MCF 10A (cell line): ENCODE results near the gene COMMD9. TPM values are rescaled to one million over a fixed set of nuclear protein-coding genes. Genes with fewer than 3 reads are reported as not detected.

ENCODE experiments used
- BruUV-seq: library from RNA; stranded (reverse); fragments of 400-500 nt; replicated peaks from 2 replicates; lab custom pipeline; 2021; lab: Mats Ljungman, UMichigan
- CTCF ChIA-PET: fragments of 300-600 bp; sonication (Branson Sonifier 250); formaldehyde crosslinking; extraction: SDS; loops from one replicate; lab custom pipeline; 2021; ENCODE audit warnings: antibody characterized with exemption, inconsistent platforms; lab: Yijun Ruan, JAX
- POLR2A ChIA-PET: fragments of 300-600, 350-650 bp; sonication (Branson Sonifier 250); formaldehyde crosslinking; extraction: SDS; loops from one replicate; lab custom pipeline; 2020; ENCODE audit warnings: antibody characterized with exemption, inconsistent platforms; lab: Yijun Ruan, JAX
- DNase-seq: peaks from one replicate; pipeline ENCODE4 v3.0.0-alpha.2; 2018; ENCODE audit not compliant: unreplicated experiment
- H3K27ac Mint-ChIP-seq: one replicate; pipeline ENCODE4 v1.8.0; 2022; ENCODE audit warnings: mild to moderate bottlenecking, low read depth, mixed read lengths; ENCODE audit not compliant: unreplicated experiment
- H3K27me3 Mint-ChIP-seq: one replicate; pipeline ENCODE4 v1.8.0; 2022; ENCODE audit warnings: mixed read lengths; ENCODE audit not compliant: insufficient read depth, unreplicated experiment
- H3K36me3 Mint-ChIP-seq: one replicate; pipeline ENCODE4 v1.8.0; 2022; ENCODE audit warnings: mild to moderate bottlenecking, moderate library complexity, mixed read lengths; ENCODE audit not compliant: insufficient read depth, unreplicated experiment
- H3K4me1 Mint-ChIP-seq: one replicate; pipeline ENCODE4 v1.8.0; 2022; ENCODE audit warnings: mixed read lengths; ENCODE audit not compliant: insufficient read depth, unreplicated experiment
- H3K4me3 Mint-ChIP-seq: one replicate; pipeline ENCODE4 v1.8.0; 2022; ENCODE audit warnings: mild to moderate bottlenecking, moderate library complexity, mixed read lengths; ENCODE audit not compliant: unreplicated experiment
- H3K9me3 Mint-ChIP-seq: one replicate; pipeline ENCODE4 v1.8.0; 2022; ENCODE audit warnings: mixed read lengths; ENCODE audit not compliant: unreplicated experiment
- intact Hi-C: fragments of 100-400 bp; cut with micrococcal nuclease; formaldehyde crosslinking; loops from 2 replicates; pipeline ENCODE4 v1.14.1; 2022
- total RNA-seq: library from RNA; stranded (reverse); gene quantifications from 2 replicates; pipeline ENCODE4 v1.2.3, GENCODE V29; 2022
- TF ChIP-seq, protein P1 (sequence below): fragments of 200-600 bp; IDR thresholded peaks from one replicate; pipeline ENCODE4 v1.8.0; 2022; ENCODE audit warnings: antibody characterized with exemption, mild to moderate bottlenecking; ENCODE audit not compliant: unreplicated experiment

Gene COMMD9
- total RNA-seq, 1 experiment from 2014 or later, result 39.8 TPM

DNA sequence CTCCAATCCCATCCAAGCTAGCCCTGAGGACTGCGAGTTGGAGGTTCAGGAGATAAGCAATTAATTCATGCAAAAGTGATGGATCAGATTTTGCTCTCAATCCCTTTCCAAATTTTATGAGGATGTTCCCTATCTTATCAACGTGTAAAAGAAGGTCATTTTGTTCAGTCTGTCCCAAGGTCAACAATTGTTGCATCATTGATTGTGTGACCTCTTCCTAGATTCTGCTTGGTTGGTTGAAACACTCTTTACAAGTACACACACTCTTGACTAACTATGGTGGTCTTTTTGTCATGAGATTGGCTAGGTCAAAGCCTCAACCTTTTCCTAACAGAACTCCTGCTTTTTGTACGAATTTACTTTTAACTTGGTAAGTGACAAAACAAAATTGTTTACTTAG is 41.7 kb downstream of the COMMD9 start:
- POLR2A ChIA-PET, result interaction anchor here (0.7 to 2.2 kb wide), 2 partner anchors 12 to 62 kb away, joined by 4 to 16 read pairs; no protein-coding TSS in a partner anchor

DNA sequence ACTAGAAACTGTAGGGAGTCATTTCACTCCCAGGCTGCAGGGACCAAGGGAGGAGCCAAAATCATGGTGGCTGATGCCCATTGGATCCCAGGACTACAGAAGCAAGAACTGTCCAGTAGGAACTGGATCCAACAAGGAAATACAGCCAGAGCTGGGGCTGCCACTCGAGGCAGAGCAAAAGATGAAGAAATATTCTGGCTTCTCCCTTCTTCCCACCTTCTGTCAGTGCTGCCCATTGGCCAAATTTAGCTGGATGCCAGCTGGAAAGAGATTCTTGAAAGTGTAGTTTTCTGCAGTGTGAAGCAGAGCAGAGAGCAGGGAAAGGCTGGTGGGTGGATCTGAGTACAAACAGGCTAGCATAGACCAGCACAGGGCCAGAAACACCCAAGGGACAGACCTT is 45.6 kb downstream of the COMMD9 start:
- Mint-ChIP-seq H3K27ac (no peak overlapping the region), H3K36me3 (no peaks in the 10 kb centered on the region), H3K4me3 (no peak overlapping the region), H3K27me3 (no peaks in the 10 kb centered on the region), H3K9me3 (no peaks in the 10 kb centered on the region), H3K4me1 (peaks cover 2% of the 10 kb centered on the region)
- intact Hi-C loops, result no loop called here
- DNase-seq, result no peak
- CTCF ChIA-PET, result interaction anchor here (0.6 to 0.7 kb wide), 2 partner anchors 160 to 504 kb away, joined by 3 read pairs; no protein-coding TSS in a partner anchor
- TF ChIP-seq, protein P1, sequence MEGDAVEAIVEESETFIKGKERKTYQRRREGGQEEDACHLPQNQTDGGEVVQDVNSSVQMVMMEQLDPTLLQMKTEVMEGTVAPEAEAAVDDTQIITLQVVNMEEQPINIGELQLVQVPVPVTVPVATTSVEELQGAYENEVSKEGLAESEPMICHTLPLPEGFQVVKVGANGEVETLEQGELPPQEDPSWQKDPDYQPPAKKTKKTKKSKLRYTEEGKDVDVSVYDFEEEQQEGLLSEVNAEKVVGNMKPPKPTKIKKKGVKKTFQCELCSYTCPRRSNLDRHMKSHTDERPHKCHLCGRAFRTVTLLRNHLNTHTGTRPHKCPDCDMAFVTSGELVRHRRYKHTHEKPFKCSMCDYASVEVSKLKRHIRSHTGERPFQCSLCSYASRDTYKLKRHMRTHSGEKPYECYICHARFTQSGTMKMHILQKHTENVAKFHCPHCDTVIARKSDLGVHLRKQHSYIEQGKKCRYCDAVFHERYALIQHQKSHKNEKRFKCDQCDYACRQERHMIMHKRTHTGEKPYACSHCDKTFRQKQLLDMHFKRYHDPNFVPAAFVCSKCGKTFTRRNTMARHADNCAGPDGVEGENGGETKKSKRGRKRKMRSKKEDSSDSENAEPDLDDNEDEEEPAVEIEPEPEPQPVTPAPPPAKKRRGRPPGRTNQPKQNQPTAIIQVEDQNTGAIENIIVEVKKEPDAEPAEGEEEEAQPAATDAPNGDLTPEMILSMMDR, result no peak
- POLR2A ChIA-PET, result no interaction called here
- no TSS peak for BruUV-seq

More for the DNA sequence above, 41.7 kb downstream of the COMMD9 start:
- Mint-ChIP-seq H3K9me3 (no peaks in the 10 kb centered on the region), H3K36me3 (peaks cover 9% of the 10 kb centered on the region), H3K4me1 (peaks cover 21% of the 10 kb centered on the region), H3K27me3 (no peaks in the 10 kb centered on the region), H3K27ac (no peak overlapping the region), H3K4me3 (no peak overlapping the region)
- TF ChIP-seq, protein P1, result no peak
- no TSS peak for BruUV-seq
- no peak for DNase-seq
- CTCF ChIA-PET, result interaction anchor here (1.3 to 5.1 kb wide), 2 partner anchors 18 to 426 kb away, joined by 3 to 30 read pairs; no protein-coding TSS in a partner anchor
- intact Hi-C loops, result no loop called here

DNA sequence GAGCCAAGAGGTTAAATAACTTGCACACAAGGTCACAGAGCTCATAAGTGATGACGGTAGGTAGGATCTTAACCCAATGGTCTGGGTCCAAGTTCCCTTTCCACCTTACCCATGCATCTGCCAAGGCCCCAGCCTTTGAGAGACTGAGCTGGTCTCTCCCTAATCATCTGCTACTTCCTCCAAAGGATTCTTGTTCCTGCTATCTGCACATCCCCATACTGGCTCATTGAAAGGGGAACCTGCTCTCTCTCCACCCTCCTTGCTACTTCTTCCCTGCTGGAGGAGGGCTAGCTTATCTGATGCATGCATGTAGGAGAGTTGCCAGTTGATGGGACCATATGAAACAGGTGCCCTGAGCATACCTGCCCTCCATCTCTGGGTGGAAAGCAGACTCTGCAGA is 47.7 kb downstream of the COMMD9 start:
- CTCF ChIA-PET, result interaction anchor here (0.6 to 1.0 kb wide), 2 partner anchors 137 to 237 kb away, joined by 3 to 4 read pairs; no protein-coding TSS in a partner anchor
- DNase-seq, result no peak
- H3K36me3 Mint-ChIP-seq, result peaks cover 10% of the 10 kb centered on the region
- no peak overlapping the region for H3K4me3 Mint-ChIP-seq
- H3K9me3 Mint-ChIP-seq, result no peaks in the 10 kb centered on the region
- BruUV-seq, result no TSS peak
- H3K27me3 Mint-ChIP-seq, result no peaks in the 10 kb centered on the region
- H3K4me1 Mint-ChIP-seq, result no peaks in the 10 kb centered on the region
- no peak overlapping the region for H3K27ac Mint-ChIP-seq
- POLR2A ChIA-PET, result no interaction called here
- intact Hi-C loops, result no loop called here
- TF ChIP-seq, protein P1, result no peak

DNA sequence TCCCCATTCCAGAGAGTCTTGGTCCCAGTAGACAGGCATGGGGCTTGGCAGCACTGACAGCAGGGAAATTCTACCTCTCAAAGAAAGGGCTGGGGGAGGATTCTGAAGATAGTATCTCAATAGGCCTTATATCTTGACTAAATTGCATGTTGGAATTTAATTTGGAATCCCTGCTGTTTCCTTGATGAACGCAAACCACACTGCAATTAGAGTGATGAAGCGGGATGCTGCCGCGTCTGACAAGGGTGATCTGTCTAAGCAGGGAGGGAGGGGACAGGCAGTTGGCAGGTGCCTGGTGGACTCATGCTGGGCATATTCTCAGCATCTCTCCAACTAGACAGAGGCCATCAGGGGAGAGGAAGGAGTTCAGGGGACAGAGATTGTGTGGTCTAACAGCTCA is 48.4 kb downstream of the COMMD9 start:
- no peaks in the 10 kb centered on the region for H3K9me3 Mint-ChIP-seq
- ChIA-PET POLR2A (interaction anchor here (0.5 to 0.6 kb wide), 2 partner anchors 231 to 247 kb away, joined by 3 read pairs; no protein-coding TSS in a partner anchor), CTCF (no interaction called here)
- TF ChIP-seq, protein P1, result no peak
- peaks cover 10% of the 10 kb centered on the region for H3K36me3 Mint-ChIP-seq
- intact Hi-C loops, result no loop called here
- H3K4me3 Mint-ChIP-seq, result no peak overlapping the region
- no peaks in the 10 kb centered on the region for H3K27me3 Mint-ChIP-seq
- no TSS peak for BruUV-seq
- DNase-seq, result no peak
- H3K4me1 Mint-ChIP-seq, result no peaks in the 10 kb centered on the region
- H3K27ac Mint-ChIP-seq, result no peak overlapping the region
